Measurements from ENCODE around the gene AZU1.

The AZU1 gene

DNA sequence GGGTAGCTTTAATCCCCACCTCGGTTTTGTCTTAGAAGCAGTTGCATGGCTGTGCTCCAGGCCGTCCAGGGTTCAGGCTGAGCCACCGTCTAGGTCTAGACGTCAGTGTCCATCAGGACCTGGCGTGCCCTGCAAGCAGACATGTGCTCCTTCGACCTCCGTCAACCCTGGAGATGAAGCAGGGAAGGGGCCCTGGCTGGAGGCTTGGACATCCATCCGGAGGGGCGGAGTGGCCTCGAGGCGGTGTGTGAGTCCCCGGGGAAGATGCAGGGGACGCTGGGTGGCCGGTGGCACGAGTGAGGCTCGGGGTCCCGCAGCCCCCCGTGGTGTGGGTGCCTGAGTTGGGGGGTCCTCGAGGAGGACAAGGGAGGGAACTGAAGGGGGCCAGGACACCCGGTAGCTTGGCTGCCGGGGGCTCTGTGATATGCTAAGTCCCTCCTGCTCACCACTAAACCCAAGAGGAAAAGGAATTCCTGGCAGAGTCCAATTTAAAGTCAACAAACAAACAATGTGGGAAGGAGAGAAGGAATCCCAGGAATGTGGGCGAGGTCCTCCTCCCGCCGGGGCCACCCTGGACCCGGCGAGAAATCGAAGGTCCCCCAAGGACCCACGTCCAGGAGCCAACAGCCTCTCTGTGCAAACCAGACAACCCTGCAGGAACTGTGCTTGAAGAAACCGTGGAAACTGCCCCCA lies 45.3 kb upstream of the AZU1 start:
- Histone ChIP-seq H2AFZ (peak overlapping the region; percentile 53), H3K27me3 (ENCODE audit: control insufficient read depth, insufficient read depth, low read length) (no peaks in the 10 kb centered on the region), H3K9ac (no peak overlapping the region), H3K4me2 (ENCODE audit: low read length) (no peak overlapping the region), H3K27ac (no peak overlapping the region), H3K79me2 (no peaks in the 10 kb centered on the region), H3K9me3 (ENCODE audit: control insufficient read depth, low read length) (no peaks in the 10 kb centered on the region), H3K4me3 (ENCODE audit: low read depth, low read length) (no peak overlapping the region), H3K36me3 (ENCODE audit: control insufficient read depth, insufficient read depth, low read length) (no peaks in the 10 kb centered on the region), H3K4me1 (no peaks in the 10 kb centered on the region)
- TF ChIP-seq, protein P1, sequence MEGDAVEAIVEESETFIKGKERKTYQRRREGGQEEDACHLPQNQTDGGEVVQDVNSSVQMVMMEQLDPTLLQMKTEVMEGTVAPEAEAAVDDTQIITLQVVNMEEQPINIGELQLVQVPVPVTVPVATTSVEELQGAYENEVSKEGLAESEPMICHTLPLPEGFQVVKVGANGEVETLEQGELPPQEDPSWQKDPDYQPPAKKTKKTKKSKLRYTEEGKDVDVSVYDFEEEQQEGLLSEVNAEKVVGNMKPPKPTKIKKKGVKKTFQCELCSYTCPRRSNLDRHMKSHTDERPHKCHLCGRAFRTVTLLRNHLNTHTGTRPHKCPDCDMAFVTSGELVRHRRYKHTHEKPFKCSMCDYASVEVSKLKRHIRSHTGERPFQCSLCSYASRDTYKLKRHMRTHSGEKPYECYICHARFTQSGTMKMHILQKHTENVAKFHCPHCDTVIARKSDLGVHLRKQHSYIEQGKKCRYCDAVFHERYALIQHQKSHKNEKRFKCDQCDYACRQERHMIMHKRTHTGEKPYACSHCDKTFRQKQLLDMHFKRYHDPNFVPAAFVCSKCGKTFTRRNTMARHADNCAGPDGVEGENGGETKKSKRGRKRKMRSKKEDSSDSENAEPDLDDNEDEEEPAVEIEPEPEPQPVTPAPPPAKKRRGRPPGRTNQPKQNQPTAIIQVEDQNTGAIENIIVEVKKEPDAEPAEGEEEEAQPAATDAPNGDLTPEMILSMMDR (IDR thresholded peaks at IDR 0.05): no peak

DNA sequence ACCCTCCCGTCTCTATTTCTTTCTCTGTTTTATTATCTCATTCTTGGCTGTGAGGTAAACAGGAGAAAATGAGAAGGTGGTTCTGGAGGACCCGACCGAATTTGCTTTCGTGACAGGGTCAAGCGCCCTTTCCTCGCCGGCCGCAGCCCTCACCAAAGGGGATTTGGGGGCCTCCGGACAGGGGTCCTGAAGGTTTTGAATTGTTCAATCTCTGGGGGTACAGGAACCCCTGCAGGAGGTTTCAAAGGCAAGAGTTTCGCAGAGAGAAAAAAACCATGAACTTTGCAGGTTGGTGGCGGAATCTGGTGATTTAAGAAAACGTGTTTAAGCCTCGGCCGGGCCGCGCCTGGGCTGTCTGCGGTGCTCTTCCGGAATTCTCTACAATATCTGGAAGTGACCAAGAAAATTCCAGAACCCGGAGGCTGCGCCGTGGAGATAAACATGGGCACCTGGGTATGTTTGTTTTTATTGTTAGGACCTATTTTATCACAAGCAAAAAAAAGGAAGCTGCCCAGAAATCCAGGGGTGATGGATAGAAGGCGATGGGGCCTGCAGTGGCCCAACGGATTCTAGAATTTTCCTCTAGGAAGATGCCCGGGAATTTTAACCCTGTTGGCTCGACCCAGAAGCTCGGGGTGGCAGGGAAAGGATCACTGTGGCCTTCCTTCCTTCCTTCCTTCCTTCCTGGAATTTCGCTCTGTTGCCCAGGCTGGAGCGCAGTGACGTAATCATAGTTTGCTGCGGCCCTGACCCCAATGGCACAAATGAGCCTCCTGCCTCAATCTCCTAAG lies 44.6 kb upstream of the AZU1 start:
- Histone ChIP-seq H2AFZ (peak overlapping the region; percentile 53), H3K79me2 (no peaks in the 10 kb centered on the region), H3K4me3 (ENCODE audit: low read depth, low read length) (no peak overlapping the region), H3K4me1 (no peaks in the 10 kb centered on the region), H3K9ac (no peak overlapping the region), H3K4me2 (ENCODE audit: low read length) (no peak overlapping the region), H3K9me3 (ENCODE audit: control insufficient read depth, low read length) (no peaks in the 10 kb centered on the region), H3K36me3 (ENCODE audit: control insufficient read depth, insufficient read depth, low read length) (no peaks in the 10 kb centered on the region), H3K27ac (peak overlapping the region; percentile 15), H3K27me3 (ENCODE audit: control insufficient read depth, insufficient read depth, low read length) (no peaks in the 10 kb centered on the region)
- TF ChIP-seq, protein P1 (IDR thresholded peaks at IDR 0.05): no peak

DNA sequence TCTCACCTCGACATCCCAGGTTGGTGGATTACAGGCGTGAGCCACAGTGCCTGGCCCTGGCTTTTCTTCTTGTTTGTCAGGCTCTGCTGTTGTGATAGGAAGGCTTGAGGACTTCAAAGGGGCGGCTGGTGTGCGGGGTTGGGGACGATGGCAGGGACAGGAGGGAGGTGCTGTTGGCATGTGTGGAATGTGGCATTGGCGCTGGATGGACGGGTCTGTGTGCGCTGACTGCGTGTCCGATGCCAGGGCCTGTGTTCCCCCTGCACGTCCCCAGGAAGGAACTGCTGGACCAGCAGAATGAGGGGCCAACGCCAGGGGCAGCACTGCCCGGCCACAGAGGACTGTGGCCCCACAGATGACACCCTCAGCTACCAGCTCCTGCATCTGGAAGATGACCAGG lies 43.1 kb upstream of the AZU1 start:
- H3K27ac ChIP-seq: no peak overlapping the region
- no peaks in the 10 kb centered on the region for H3K9me3 ChIP-seq (ENCODE audit: control insufficient read depth, low read length)
- H3K4me2 ChIP-seq (ENCODE audit: low read length): no peak overlapping the region
- H3K4me1 ChIP-seq: peaks cover 11% of the 10 kb centered on the region
- H3K79me2 ChIP-seq: no peaks in the 10 kb centered on the region
- H2AFZ ChIP-seq: no peak overlapping the region
- H3K27me3 ChIP-seq (ENCODE audit: control insufficient read depth, insufficient read depth, low read length): no peaks in the 10 kb centered on the region
- H3K9ac ChIP-seq: no peak overlapping the region
- TF ChIP-seq, protein P1 (IDR thresholded peaks at IDR 0.05): no peak
- H3K36me3 ChIP-seq (ENCODE audit: control insufficient read depth, insufficient read depth, low read length): no peaks in the 10 kb centered on the region
- no peak overlapping the region for H3K4me3 ChIP-seq (ENCODE audit: low read depth, low read length)

DNA sequence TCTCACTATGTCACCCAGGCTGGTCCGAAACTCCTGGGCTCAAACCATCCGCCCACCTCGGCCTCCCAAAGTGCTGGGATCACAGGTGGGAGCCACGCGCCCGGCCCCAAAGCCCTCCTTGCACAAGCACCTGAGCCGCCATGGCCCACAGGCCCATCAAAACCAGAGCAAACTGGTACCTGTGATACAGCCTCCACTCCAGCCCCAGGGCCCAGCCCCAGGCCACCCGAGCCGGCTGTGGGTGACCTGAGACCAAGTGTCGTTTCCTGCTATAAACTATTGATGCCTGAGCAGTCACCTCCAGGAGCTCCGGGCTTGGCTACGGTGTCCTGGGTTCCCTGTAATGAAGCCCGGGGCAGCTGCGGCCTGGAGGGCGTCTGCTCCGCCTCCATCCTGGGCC lies 40.1 kb upstream of the AZU1 start:
- H3K27ac ChIP-seq: no peak overlapping the region
- no peak overlapping the region for H3K4me2 ChIP-seq (ENCODE audit: low read length)
- TF ChIP-seq, protein P1 (IDR thresholded peaks at IDR 0.05): no peak
- no peak overlapping the region for H2AFZ ChIP-seq
- no peak overlapping the region for H3K4me3 ChIP-seq (ENCODE audit: low read depth, low read length)
- no peaks in the 10 kb centered on the region for H3K36me3 ChIP-seq (ENCODE audit: control insufficient read depth, insufficient read depth, low read length)
- no peaks in the 10 kb centered on the region for H3K27me3 ChIP-seq (ENCODE audit: control insufficient read depth, insufficient read depth, low read length)
- H3K4me1 ChIP-seq: peaks cover 14% of the 10 kb centered on the region
- no peaks in the 10 kb centered on the region for H3K79me2 ChIP-seq
- no peaks in the 10 kb centered on the region for H3K9me3 ChIP-seq (ENCODE audit: control insufficient read depth, low read length)
- H3K9ac ChIP-seq: no peak overlapping the region
